HepG2 (cell line): Measurements from ENCODE around the gene PSMC1. TPM values are rescaled to one million over a fixed set of nuclear protein-coding genes. Genes with fewer than 3 reads are reported as not detected.

Source experiments
- BATF2 ChIP-seq: sonication (generic); formaldehyde crosslinking; IDR thresholded peaks from 2 replicates; pipeline ENCODE4 v1.8.0; 2022; ENCODE audit warnings: mild to moderate bottlenecking, missing genetic modification reagents, moderate library complexity
- ELF1 ChIP-seq: sonication (generic); formaldehyde crosslinking; IDR thresholded peaks from 2 replicates; pipeline ENCODE4 v1.4.0; 2020; ENCODE audit warnings: missing genetic modification reagents
- ETV6 ChIP-seq: sonication (generic); formaldehyde crosslinking; conservative IDR thresholded peaks from 2 replicates; pipeline ENCODE4 v1.4.0; 2020; ENCODE audit warnings: missing genetic modification reagents
- GATAD1 ChIP-seq: IDR thresholded peaks from 2 replicates; pipeline ENCODE4 v1.6.1; 2016; ENCODE audit warnings: missing genetic modification reagents, missing compliant biosample characterization
- GLI4 ChIP-seq: sonication (generic); formaldehyde crosslinking; IDR thresholded peaks from 2 replicates; pipeline ENCODE4 v1.5.1; 2020; ENCODE audit warnings: missing genetic modification reagents, mild to moderate bottlenecking, moderate library complexity, borderline replicate concordance
- HOMEZ ChIP-seq: IDR thresholded peaks from 2 replicates; pipeline ENCODE4 v1.6.1; 2016; ENCODE audit warnings: low read depth
- IKZF1 ChIP-seq: fragments of 450-650 bp; IDR thresholded peaks from 2 replicates; pipeline ENCODE4 v1.7.1; 2016
- IKZF4 ChIP-seq: sonication (generic); formaldehyde crosslinking; IDR thresholded peaks from 2 replicates; pipeline ENCODE4 v1.5.1; 2020; ENCODE audit warnings: borderline replicate concordance, mild to moderate bottlenecking, low read depth, missing genetic modification reagents; ENCODE audit errors: not compliant biosample characterization
- LBX2 ChIP-seq: sonication (generic); formaldehyde crosslinking; IDR thresholded peaks from 2 replicates; pipeline ENCODE4 v1.5.0; 2020; ENCODE audit warnings: missing genetic modification reagents, mild to moderate bottlenecking, borderline replicate concordance
- MXD3 ChIP-seq: IDR thresholded peaks from 2 replicates; pipeline ENCODE4 v1.6.1; 2016; ENCODE audit warnings: mild to moderate bottlenecking, missing biosample characterization, missing genetic modification reagents
- PLRG1 ChIP-seq: fragments of 450-650 bp; conservative IDR thresholded peaks from 2 replicates; pipeline ENCODE4 v1.6.1; 2016
- RELA ChIP-seq: sonication (generic); formaldehyde crosslinking; IDR thresholded peaks from 2 replicates; pipeline ENCODE4 v1.4.0; 2020; ENCODE audit warnings: missing genetic modification reagents
- SAFB2 ChIP-seq: sonication (generic); formaldehyde crosslinking; IDR thresholded peaks from 2 replicates; pipeline ENCODE4 v1.5.1; 2020; ENCODE audit warnings: missing genetic modification reagents, low read depth, mild to moderate bottlenecking, borderline replicate concordance
- TFDP2 ChIP-seq: sonication (generic); formaldehyde crosslinking; IDR thresholded peaks from 2 replicates; pipeline ENCODE4 v1.4.0; 2020; ENCODE audit warnings: missing genetic modification reagents
- ZMYM3 ChIP-seq: sonication (generic); formaldehyde crosslinking; IDR thresholded peaks from 2 replicates; pipeline ENCODE4 v1.5.1; 2020; ENCODE audit warnings: mild to moderate bottlenecking, missing genetic modification reagents
- ZNF207 ChIP-seq: fragments of 450-650 bp; IDR thresholded peaks from 2 replicates; pipeline ENCODE4 v1.6.1; 2016; ENCODE audit warnings: antibody characterized with exemption, borderline replicate concordance
- ZNF225 ChIP-seq: sonication (generic); formaldehyde crosslinking; IDR thresholded peaks from 2 replicates; pipeline ENCODE4 v1.4.0; 2020; ENCODE audit warnings: mild to moderate bottlenecking, missing genetic modification reagents
- ZNF264 ChIP-seq: sonication (generic); formaldehyde crosslinking; IDR thresholded peaks from 2 replicates; pipeline ENCODE4 v1.4.0; 2020; ENCODE audit warnings: missing genetic modification reagents
- ZNF329 ChIP-seq: sonication (generic); formaldehyde crosslinking; IDR thresholded peaks from 2 replicates; pipeline ENCODE4 v1.9.0; 2021; ENCODE audit warnings: low read depth, mild to moderate bottlenecking, missing genetic modification reagents
- ZNF574 ChIP-seq: sonication (generic); formaldehyde crosslinking; IDR thresholded peaks from 2 replicates; pipeline ENCODE4 v1.4.0; 2020; ENCODE audit warnings: missing genetic modification reagents
- ZNF7 ChIP-seq: IDR thresholded peaks from 2 replicates; pipeline ENCODE4 v1.6.1; 2016; ENCODE audit warnings: missing biosample characterization, missing genetic modification reagents
- polyA plus RNA-seq, 8 experiments: library from polyadenylated mRNA; depleted of rRNA in 3 of 8; stranded (reverse) in 7 of 8; unstranded in 1 of 8; fragments of >200 nt; fragmentation: Illumina TruSeq in 4 of 8; extraction: Trizol in 4 of 8; gene quantifications; 2 replicates each; pipeline versions ENCODE4 v1.2.1 to v1.2.3, GENCODE V29; 2011 to 2016; ENCODE audit warnings: low read depth in 4 of 8, missing spikeins in 1 of 8, mixed read lengths in 1 of 8; ENCODE audit not compliant: insufficient read depth in 1 of 8
- total RNA-seq, 5 experiments: library from RNA; depleted of rRNA; stranded (reverse); fragments of >200 nt; fragmentation: Illumina TruSeq; extraction: Trizol; gene quantifications; 2 replicates each; pipeline ENCODE4 v1.2.3, GENCODE V29; 2016; ENCODE audit warnings: low read depth in 1 of 5

The PSMC1 gene
- total and polyA plus RNA-seq, 2 of the 13 experiments (the other 11 are each of a cell fraction or from before 2014, with no cell fraction given), result 48.6 to 167 TPM

- TF ChIP-seq GATAD1 (CRISPR knock-in tag), result peak; percentile 96
- TF ChIP-seq ELF1 (CRISPR knock-in tag), result peak; percentile 93
- TF ChIP-seq BATF2, result no peak
- no peak for TF ChIP-seq ZNF207
- TF ChIP-seq ZNF7 (CRISPR knock-in tag), result no peak
- no peak for TF ChIP-seq ZNF329 (CRISPR knock-in tag)
- TF ChIP-seq PLRG1, result no peak
- no peak for TF ChIP-seq LBX2 (CRISPR knock-in tag)
- no peak for TF ChIP-seq ZNF264 (CRISPR knock-in tag)
- TF ChIP-seq HOMEZ (CRISPR knock-in tag), result peak; percentile 82; the same call in 1 of the 2 replicates
- peak; percentile 70; the same call in 1 of the 2 replicates for TF ChIP-seq ZNF225 (CRISPR knock-in tag)
- TF ChIP-seq ZNF574 (CRISPR knock-in tag), result peak; percentile 91
- no peak for TF ChIP-seq IKZF4
- TF ChIP-seq MXD3, result peak; percentile 77
- TF ChIP-seq RELA (CRISPR knock-in tag), result no peak
- peak; percentile 60; the same call in 1 of the 2 replicates for TF ChIP-seq GLI4 (CRISPR knock-in tag)
- TF ChIP-seq TFDP2, result peak; percentile 44; the same call in 1 of the 2 replicates
- TF ChIP-seq ETV6 (CRISPR knock-in tag), result 0 out of 2 replicates have a peak, but pooled peaks have one; percentile 29
- no peak for TF ChIP-seq ZMYM3 (CRISPR knock-in tag)
- 0 out of 2 replicates have a peak, but pooled peaks have one; percentile 60 for TF ChIP-seq SAFB2 (CRISPR knock-in tag)
- no peak for TF ChIP-seq IKZF1
These were observed at the start of gene PSMC1 (continued) for GRCh38 chr14:90256354-90257131.
